GM18867 (cell line): Measurements from ENCODE around the gene CEACAM4.

Experiments used
- ATAC-seq: cut with Tn5 transposase; IDR thresholded peaks from one replicate; pipeline ENCODE4 v1.9.1; 2021; ENCODE audit warnings: mild to moderate bottlenecking, moderate library complexity; ENCODE audit not compliant: unreplicated experiment

The CEACAM4 gene

DNA sequence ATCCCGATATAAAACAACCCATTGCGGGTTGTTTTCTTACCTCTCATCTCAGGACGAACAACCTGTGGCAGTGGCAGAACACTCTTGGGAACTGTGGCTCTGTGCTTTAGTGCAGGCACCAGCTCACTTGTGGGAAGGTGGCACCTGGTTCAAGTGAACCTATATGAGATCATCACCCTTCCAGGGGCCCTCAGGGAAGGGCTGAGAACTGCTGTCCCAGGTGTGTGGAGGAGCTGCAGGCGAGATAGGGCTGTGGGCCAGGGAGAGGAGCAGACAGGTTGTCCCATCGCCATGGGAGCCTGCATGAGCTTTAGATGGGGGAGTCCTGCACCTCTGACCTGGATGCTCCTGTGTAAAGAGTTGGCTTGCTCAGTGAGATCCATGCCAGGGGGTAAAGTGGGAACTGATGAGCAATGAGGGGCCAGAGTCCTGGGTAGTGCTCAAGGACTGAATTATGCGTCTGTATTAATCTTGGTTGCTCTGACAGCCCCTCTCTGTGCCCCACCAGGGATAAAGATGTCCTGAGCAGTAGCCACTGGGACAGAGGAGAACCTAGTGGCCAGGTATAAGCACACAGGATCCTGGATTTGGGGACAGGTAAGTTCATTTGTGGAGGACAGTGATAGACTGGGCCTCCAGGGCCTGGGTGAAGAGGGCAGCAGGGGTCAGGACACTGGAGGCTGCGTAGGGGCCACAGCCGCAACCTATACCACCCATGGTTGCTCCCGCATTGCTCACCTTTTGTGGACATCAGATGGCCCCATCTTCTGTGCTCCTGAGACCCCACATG, 8.7 kb downstream of the CEACAM4 start:
- no peak for ATAC-seq

DNA sequence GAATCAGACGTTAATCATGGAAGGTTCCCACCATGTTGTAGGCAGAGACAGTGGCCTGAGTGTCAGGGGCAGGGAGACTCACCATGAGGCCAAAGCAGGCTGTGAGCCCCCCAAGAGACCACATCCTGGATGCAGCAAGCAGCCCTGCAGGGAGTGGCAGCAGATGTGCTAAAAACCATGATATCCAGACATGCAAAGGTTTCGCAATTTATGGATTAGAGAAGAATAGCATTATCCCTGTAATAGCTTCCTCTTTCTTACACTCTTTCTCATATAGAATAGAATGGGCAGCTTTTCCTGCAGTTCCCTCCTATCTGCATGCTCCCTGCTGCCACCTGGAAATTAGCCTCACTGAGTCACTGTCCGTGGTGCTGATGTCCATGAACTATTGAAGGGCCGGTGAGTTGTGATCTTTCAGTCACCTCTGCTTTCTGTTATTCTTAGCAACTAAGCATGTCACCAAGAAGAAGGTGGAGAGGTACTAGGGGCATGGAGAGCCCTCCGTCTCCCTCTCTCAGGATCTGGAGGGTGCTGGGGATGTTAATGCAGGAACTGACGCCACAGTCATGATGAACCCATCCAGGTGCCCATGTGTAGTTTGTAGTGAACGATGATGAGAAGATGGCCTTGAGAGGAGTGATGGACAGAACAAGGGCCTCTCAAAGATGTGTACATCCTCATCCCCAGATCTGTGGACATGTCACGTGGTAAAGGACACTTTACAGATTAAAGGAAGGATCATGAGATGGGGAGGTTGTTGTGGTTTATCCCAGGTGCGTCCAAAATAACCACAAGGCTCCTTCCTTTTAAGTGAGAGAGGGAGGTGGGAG, 9.9 kb downstream of the CEACAM4 start:
- no peak for ATAC-seq

DNA sequence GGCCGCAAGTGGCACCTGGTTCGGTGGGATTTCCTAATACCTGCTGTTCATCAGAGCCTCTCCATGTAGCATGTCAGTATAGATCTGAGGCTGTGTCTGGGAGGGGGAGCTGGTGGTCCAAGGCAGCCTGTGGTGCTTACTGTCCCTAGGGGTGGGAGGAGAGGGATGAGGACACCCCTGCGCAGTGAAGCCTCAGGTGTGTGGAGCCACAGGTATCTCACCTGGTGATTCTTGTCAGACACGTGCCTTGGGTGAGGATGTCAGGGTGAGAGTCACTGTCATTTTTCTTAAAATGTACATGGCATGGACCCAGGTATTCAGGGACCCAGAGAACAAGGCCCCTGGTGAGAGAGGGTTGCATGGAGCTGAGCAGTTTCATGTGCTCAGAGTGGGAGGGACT, 11.7 kb downstream of the CEACAM4 start:
- no peak for ATAC-seq

GRCh38 chr19:41612483-41612882, 14.4 kb downstream of the CEACAM4 start:
- ATAC-seq: no peak

GRCh38 chr19:41610789-41611188, 16.1 kb downstream of the CEACAM4 start:
- ATAC-seq: no peak

GRCh38 chr19:41607668-41608067, 19.2 kb downstream of the CEACAM4 start:
- no peak for ATAC-seq

GRCh38 chr19:41606215-41606837, 20.5 kb downstream of the CEACAM4 start:
- no peak for ATAC-seq

GRCh38 chr19:41604831-41605230, 22.0 kb downstream of the CEACAM4 start:
- no peak for ATAC-seq

DNA sequence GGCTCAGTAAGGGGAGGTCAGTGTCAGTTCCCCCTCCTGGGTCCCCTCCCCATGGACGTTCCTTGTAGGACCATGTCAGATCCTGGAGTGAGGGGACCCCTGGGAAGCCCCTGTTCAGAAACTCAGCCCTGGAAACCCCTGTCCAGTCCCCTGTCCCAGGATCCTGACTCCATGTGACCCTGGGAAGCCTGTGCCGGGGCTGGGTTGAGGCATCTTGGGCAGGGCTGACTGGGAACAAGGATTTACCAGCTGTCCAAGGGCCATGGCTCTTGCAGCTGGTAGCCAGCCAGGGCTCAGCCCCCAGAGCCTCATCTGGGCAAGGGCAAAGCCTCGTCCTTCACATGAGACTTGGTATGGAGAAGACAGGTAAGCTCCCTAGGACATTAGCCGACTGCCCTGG, 25.1 kb downstream of the CEACAM4 start:
- no peak for ATAC-seq

- ATAC-seq: no peak
Measured at GRCh38 chr19:41599175-41599966, 27.5 kb downstream of the CEACAM4 start.

DNA sequence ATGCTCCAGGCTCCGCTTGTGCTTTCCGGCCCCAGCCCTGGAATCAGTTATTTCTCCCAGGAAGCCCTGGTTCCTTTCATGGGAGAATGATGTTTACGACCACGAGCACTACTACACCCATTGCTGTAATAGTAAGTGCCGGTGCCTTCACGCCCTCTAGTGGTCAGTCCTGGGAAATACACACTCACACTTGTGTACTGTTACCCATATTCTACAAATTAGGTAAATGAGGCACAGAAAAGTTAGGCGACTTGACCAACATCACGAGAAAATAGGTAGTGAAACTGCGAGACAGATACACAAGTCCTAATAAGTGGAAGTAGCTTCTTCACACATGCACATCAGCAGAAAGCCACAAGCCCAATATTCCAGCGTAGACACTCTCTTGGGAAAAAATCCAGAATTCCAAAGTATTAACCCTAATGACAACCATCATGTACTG, 29.3 kb downstream of the CEACAM4 start:
- ATAC-seq: peak; percentile 58

- ATAC-seq: no peak
Measured at GRCh38 chr19:41595890-41596280, 31.0 kb downstream of the CEACAM4 start.

- ATAC-seq: no peak
Measured at GRCh38 chr19:41595258-41595889, 31.5 kb downstream of the CEACAM4 start.

- no peak for ATAC-seq
Measured at GRCh38 chr19:41591951-41592562, 34.8 kb downstream of the CEACAM4 start.

GRCh38 chr19:41590936-41591335, 35.9 kb downstream of the CEACAM4 start:
- ATAC-seq: no peak

GRCh38 chr19:41589371-41589770, 37.5 kb downstream of the CEACAM4 start:
- no peak for ATAC-seq

DNA sequence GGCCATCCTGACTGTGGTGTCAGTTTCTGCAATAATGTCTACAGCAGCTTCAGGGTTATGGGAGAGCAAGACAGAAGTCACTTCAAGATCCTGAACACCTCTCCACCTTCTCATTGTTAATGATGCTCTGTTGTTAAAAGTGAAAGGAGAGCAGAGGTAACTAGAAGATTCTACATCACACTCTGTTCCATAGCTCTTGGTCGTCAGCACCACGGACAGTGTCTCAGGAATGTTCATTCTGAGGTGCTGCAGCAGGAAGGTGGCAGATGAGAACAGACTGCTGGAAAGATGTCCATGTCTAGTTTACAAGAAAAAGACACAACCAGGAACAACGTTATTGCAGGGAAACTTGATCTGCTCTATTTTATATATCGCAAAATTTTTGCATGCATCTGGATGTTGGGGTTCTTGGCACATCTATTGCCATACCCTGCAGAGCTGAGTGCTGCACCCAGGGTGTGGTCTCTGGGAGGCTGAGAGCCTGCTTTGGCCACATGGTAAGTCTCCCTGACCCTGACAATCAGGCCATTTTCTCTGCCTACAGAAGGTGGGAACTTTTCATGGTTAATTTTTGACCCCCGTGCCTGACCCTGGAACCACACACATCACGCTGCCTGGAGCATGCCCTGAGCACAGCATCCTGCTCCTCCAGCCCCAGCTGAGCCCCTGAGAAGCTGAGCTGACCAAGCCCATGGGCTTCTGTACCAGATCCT, 38.2 kb downstream of the CEACAM4 start:
- no peak for ATAC-seq

- no peak for ATAC-seq
Measured at GRCh38 chr19:41587838-41588210, 39.0 kb downstream of the CEACAM4 start.

- ATAC-seq: no peak
Measured at GRCh38 chr19:41587101-41587837, 39.6 kb downstream of the CEACAM4 start.
